Activated CD8-positive, alpha-beta memory T cell treated with anti-CD3 and anti-CD28 coated beads for 36 hours (primary cell): Measurements from ENCODE around the gene MALAT1. TPM values are rescaled to one million over a fixed set of nuclear protein-coding genes. Genes with fewer than 3 reads are reported as not detected.
"Not testable (repeated sequence)": the region's sequence is repeated elsewhere in the genome, so short reads cannot be mapped to it uniquely, and the experiment has no call there.

Experiments
- CTCF ChIA-PET: fragments of 350-600 bp; sonication (Branson Sonifier 250); formaldehyde crosslinking; loops from one replicate; lab custom pipeline; 2021; ENCODE audit warnings: antibody characterized with exemption; lab: Charles Lee
- POLR2A ChIA-PET: fragments of 350-600 bp; sonication (Branson Sonifier 250); formaldehyde crosslinking; loops from one replicate; lab custom pipeline; 2021; ENCODE audit warnings: antibody characterized with exemption; lab: Charles Lee
- total RNA-seq, 2 experiments: library from RNA; stranded (reverse); gene quantifications; one replicate each; pipeline ENCODE4 v1.2.3, GENCODE V29; 2021

The MALAT1 gene
- total RNA-seq, 2 experiments from 2014 or later, result 3,032 to 3,074 TPM

DNA sequence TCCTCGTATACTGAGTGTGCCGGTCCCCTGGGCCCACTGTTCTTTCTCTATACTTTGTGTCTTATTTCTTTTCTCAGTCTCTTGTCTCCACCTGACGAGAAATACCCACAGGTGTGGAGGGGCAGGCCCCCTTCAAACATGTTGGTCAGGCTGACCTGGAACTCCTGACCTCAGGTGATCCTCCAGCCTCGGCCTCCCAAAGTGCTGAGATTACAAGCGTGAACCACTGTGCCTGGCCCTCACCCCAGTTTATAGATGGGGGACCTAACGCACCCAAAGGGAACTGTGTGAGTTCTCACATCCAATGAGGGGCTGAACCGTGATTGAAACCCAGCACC is 24.8 kb downstream of the MALAT1 start:
- CTCF ChIA-PET, POLR2A ChIA-PET: not testable (repeated sequence)

DNA sequence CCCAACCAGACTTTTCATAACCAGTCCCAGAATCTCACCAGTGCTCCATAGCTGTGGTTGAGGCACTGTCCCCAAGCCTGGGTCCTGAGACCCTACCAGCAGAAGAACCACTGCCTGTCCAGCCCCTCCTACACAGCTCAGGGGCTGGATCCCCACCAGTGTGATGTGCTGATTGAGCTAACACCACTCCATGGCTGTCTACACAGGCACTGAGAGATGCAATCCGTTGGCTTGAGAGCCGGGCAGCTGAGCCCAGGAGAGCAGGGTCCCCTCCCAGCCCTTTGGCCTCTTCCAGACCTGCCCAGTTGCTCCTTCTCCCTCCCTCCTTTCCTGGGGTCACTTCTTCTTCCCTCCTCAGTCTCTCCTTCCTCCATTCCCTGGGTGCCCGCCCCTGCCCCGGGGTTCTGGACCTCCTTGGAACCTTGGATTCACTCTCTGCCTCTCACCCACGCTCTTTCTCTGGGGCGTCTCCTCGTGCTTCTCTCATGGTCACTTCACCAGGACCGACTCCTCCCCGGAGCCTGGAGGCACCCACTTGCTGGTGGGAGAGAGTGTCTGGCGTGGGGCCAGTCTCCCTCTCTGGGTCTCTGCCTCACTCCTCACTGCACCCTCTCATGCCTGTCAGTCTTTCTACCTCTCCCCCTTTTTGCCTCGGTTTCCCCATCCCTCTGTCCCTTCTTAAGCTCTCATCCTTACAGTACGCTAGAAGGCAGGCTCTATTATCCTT is 25.3 kb downstream of the MALAT1 start:
- ChIA-PET CTCF (interaction anchor here (0.6 to 4.0 kb wide), 5 partner anchors 14 to 264 kb away, joined by 3 to 29 read pairs (median 3); no protein-coding TSS in a partner anchor), POLR2A (interaction anchor here (0.9 to 2.9 kb wide), 5 partner anchors 14 to 337 kb away, joined by 3 to 10 read pairs (median 3); partner anchors contain the start of gene MALAT1)

DNA sequence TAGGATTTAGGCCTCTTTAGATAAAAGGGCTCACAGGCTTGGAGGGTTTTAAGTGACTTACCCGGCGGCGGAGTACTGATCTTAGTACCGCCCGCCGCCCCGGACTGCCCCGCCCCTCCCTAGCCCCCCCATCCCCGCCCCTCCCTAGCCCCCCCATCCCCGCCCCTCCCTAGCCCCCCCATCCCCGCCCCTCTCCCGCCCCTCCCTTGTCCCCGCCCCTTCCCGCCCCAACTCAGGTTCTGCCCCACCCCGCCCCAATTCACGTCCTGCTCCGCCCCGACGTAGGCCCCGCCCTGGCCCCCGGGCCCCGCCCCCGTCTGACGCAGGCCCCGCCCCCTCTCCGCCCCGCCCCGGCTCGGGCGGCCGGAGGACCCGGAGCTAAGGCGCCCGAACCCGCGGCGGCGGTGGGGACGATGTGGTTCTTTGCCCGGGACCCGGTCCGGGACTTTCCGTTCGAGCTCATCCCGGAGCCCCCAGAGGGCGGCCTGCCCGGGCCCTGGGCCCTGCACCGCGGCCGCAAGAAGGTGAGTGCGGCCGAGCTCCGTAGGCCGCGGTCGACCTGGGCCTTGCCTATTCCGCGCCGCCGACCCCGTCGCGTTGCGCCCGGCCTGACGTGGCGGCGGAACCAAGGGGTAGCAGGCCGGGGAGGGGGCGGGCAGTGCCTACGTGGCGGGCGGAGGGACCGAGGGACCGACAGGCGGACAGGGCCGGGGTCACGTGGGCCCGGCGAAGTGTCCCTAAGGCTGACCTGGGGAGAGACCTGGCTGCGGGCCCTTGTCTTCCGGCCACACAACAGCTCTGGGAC is 26.1 kb downstream of the MALAT1 start, which contains the start of gene SCYL1:
Gene SCYL1, plus strand, starts transcription at position 343 of the 805 bp plus-strand sequence. Its CDS starts 71 bp downstream, at position 414.
- CTCF ChIA-PET, result interaction anchor here (0.6 to 4.0 kb wide), 8 partner anchors 14 to 265 kb away, joined by 3 to 29 read pairs (median 4); no protein-coding TSS in a partner anchor
- POLR2A ChIA-PET, result interaction anchor here (0.7 to 2.9 kb wide), 6 partner anchors 13 to 336 kb away, joined by 3 to 10 read pairs (median 3); partner anchors contain the start of gene MALAT1

DNA sequence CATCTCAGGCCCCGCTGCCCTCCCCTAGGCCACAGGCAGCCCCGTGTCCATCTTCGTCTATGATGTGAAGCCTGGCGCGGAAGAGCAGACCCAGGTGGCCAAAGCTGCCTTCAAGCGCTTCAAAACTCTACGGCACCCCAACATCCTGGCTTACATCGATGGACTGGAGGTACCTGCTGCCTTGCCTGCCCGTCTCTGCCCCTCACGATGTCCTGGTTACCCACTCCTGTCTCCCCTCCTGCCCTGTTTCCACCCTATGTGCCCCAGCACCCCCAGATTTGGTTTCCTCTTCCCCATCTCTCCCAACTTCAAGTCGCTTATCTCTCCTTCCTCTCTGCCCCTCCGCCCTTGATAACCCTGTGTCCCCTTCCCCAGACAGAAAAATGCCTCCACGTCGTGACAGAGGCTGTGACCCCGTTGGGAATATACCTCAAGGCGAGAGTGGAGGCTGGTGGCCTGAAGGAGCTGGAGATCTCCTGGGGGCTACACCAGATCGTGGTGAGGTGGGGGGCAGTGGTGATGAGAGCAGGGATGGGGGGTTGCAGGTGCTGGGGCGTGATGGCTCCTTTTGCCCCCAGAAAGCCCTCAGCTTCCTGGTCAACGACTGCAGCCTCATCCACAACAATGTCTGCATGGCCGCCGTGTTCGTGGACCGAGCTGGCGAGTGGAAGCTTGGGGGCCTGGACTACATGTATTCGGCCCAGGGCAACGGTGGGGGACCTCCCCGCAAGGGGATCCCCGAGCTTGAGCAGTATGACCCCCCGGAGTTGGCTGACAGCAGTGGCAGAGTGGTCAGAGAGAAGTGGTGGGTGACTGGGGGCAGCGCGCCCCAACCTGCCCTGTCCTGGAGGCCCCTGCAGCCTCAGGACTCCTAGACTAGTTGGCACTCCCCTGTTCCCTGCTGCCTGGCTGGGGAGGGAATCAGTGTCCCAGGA is 27.0 kb downstream of the MALAT1 start:
- ChIA-PET POLR2A (interaction anchor here (0.7 to 2.9 kb wide), 5 partner anchors 20 to 335 kb away, joined by 3 to 10 read pairs (median 3); partner anchors contain the start of genes MALAT1 and SIPA1), CTCF (interaction anchor here (0.6 to 4.0 kb wide), 9 partner anchors 15 to 109 kb away, joined by 3 to 29 read pairs (median 3); partner anchors contain the start of gene ZNRD2)

DNA sequence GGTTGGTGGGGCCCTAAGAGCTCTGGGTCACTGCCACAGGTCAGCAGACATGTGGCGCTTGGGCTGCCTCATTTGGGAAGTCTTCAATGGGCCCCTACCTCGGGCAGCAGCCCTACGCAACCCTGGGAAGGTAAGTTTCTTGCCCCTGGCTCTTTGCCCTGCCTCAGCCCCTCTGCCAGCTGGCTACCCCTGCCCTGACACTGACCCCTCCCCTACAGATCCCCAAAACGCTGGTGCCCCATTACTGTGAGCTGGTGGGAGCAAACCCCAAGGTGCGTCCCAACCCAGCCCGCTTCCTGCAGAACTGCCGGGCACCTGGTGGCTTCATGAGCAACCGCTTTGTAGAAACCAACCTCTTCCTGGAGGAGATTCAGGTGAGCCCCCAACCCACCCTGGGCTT is 27.9 kb downstream of the MALAT1 start:
- ChIA-PET CTCF (interaction anchor here (1.2 to 4.0 kb wide), 3 partner anchors 14 to 62 kb away, joined by 3 to 29 read pairs (median 5); partner anchors contain the start of gene ZNRD2), POLR2A (interaction anchor here (2.9 kb wide), 1 partner anchor 19 kb away, joined by 10 read pairs; no protein-coding TSS in a partner anchor)

DNA sequence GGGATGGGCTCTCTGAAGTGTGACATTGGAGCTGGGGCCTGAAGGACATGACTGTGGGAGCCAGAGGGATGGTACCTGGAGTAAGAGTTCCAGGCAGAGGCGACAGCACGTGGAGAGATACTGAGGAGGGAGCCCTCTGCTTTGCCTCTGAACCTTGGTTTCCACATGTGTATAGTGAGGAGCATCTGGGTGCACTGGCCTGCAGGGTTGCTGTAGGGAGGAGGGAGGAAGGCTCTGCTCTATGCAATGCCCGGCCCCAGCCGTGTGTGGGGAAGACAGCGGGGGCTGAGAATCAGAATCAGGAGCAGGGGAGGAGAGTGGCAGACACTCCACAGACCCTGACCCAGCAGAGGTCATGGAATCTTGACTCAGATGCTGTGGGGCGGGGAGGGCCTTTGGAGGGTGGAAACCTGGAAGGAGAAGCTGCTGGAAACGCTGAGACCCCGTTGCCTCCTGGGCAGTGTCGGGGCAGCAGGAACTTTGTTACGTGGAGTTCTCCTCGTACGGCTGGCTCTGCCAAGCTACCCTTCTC is 30.0 kb downstream of the MALAT1 start:
- CTCF ChIA-PET, result interaction anchor here (1.0 to 1.6 kb wide), 2 partner anchors 11 to 23 kb away, joined by 4 to 6 read pairs; no protein-coding TSS in a partner anchor
- POLR2A ChIA-PET, result no interaction called here

DNA sequence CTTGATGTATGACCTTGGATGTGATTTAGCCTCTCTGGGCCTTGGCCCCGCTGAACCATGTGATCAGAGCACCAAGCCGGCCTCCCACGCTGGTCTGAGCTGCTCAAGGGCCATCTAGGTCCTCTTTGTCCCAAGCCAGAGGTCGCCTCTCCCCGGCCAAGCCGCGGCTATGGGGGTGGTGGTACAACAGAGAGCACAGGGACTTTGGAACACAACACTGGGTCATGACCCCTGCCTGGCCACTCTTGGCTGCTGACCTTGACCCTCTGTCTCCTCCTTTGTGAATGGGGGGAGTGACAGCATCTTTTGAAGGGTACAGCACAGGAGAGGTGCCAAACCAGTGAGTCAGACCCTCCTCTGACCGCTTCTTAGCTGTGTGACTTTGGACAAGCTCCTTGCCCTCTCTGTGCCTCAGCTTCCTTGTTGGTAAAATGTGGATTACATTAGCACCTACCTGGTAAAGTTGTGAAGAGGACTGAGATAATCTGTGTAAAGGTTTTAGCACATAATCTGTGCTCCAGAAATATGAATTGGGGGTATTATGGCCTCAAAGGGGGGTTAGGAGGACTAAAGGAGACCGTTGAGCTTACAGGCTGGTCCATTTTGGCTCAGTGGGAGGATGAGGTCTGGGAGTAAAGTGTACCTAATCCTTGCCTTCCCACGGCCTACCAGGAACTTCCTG is 30.8 kb downstream of the MALAT1 start:
- CTCF ChIA-PET, result interaction anchor here (1.1 to 2.7 kb wide), 4 partner anchors 11 to 41 kb away, joined by 3 to 24 read pairs (median 4); partner anchors contain the start of gene ZNRD2
- POLR2A ChIA-PET, result no interaction called here

DNA sequence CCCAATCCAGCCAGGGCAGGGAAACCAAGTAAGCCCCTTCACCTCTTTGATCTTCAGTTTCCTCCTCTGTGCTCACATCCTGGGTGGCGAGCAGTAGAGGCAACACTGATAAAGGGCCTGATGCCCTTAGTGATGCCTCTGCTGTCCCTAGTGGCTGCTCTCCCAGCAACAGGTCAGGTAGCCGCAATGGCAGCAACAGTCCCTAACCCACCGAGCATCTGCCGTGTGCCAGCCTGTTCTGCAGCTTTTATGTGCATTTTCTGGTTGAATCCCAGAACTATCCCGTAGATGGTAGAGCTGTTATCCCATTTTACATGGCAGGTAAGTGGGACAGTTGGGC is 31.3 kb downstream of the MALAT1 start:
- CTCF ChIA-PET, result interaction anchor here (1.1 to 2.7 kb wide), 4 partner anchors 10 to 40 kb away, joined by 3 to 24 read pairs (median 4); partner anchors contain the start of gene ZNRD2
- POLR2A ChIA-PET, result no interaction called here

DNA sequence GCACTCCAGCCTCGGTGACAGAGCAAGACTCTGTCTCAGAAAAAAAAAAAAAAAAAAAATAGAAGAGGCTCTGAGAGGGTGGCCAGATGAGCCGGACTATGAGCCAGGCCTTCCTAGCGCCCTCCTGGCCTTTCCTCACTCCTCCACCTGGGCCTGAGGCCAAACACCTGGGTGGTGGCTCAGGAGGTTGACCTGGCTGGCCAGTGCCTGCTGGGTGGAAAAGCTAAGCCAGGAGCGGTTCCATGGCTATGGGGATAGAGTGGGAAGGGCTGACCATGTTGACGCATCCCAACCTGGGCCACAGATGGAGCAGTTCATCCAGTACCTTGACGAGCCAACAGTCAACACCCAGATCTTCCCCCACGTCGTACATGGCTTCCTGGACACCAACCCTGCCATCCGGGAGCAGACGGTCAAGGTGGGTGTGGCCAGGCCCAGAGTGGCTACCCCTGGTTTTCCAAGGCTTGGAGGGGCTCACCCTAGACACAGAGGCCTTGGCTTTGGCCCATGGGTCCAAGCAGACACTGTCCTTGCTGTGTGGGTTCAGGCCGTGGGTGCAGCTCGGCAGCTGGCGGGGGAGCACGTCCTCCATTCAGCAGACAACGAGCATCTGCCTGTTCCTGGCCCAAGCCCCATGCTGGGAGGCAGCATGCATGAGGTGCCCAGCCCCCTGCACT is 33.7 kb downstream of the MALAT1 start:
- CTCF ChIA-PET, result no interaction called here
- POLR2A ChIA-PET, result no interaction called here

DNA sequence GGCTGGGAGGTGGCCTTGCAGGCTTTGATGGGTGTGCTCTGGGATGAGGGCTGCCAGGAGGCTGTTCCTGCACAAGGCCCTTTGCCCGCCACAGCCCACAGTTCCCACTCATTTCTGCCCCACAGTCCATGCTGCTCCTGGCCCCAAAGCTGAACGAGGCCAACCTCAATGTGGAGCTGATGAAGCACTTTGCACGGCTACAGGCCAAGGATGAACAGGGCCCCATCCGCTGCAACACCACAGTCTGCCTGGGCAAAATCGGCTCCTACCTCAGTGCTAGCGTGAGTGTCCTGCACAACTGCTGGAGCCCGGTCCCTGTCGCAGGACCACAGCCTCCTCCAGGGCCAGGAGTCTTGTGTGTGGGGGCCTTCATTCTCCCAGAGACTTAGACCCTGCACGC is 36.3 kb downstream of the MALAT1 start:
- CTCF ChIA-PET, result no interaction called here
- POLR2A ChIA-PET, result no interaction called here

DNA sequence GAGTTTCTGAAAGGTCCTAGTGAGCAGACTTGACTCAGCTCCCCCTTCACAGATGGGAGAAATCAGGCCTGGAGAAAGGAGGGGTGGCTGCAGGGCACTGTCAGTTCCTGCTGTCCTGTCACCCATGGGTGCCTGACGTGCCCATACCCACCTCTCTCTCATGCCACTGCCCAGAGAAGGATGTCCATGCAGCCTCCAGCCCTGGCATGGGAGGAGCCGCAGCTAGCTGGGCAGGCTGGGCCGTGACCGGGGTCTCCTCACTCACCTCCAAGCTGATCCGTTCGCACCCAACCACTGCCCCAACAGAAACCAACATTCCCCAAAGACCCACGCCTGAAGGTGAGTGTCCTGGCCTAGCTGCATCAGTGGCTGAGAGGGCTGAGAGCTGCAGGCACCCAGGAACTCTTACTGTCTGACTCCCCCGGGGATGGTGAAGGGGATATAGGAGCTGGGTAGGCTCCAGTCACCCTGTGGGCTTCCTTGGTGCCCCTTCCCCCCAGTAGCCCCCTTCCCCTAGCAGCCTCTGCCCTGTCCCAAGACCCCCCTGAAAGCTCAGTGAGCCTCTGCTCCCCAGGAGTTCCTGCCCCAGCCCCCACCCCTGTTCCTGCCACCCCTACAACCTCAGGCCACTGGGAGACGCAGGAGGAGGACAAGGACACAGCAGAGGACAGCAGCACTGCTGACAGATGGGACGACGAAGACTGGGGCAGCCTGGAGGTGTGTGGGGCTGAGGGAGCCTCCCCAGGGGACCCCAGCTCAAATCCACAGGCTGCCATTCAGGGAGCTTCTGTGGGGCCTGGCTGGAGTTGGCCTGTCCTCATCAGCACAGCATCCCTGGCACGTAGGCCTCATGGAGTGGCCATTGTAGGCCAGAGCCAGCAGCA is 37.8 kb downstream of the MALAT1 start:
- CTCF ChIA-PET, result interaction anchor here (2.0 kb wide), 1 partner anchor 15 kb away, joined by 6 read pairs; no protein-coding TSS in a partner anchor
- POLR2A ChIA-PET, result interaction anchor here (0.5 to 0.9 kb wide), 3 partner anchors 9 to 261 kb away, joined by 3 to 4 read pairs (median 3); no protein-coding TSS in a partner anchor

DNA sequence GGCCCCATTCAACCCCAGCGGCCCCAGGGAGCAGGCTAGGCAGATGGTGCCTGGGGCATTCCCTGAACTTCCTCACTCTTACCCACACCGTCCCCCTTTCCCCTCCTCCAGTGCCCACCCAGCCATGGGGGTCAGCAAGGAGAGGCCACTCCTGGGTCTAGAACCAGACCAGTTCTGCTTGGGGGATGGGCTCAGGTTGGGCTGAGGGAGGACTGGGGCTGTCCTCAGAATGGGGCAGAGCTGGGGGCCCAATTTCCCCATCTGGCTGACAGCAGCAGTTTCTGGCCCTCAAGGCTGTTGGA is 38.4 kb downstream of the MALAT1 start:
- POLR2A ChIA-PET, result interaction anchor here (0.9 kb wide), 1 partner anchor 8 kb away, joined by 3 read pairs; no protein-coding TSS in a partner anchor

DNA sequence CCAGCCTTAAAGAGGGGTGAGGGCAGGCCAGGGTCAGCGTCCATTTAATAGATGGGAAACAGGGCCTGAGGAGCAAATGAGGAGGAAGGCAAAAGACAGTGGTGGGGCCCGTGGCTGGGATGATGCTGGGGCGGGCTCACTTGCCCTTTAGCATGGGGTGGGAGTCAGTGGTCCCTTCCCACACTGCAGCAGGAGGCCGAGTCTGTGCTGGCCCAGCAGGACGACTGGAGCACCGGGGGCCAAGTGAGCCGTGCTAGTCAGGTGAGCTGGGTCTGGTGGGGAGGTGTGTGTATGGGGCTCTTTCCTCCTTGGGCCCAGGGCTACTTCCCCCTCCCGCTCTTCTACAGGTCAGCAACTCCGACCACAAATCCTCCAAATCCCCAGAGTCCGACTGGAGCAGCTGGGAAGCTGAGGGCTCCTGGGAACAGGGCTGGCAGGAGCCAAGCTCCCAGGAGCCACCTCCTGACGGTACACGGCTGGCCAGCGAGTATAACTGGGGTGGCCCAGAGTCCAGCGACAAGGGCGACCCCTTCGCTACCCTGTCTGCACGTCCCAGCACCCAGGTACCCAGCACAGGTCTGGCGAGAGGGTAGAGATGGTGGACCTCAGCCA is 38.9 kb downstream of the MALAT1 start:
- ChIA-PET POLR2A (interaction anchor here (0.9 kb wide), 1 partner anchor 13 kb away, joined by 3 read pairs; the partner anchor contains the start of gene SCYL1), CTCF (interaction anchor here (1.1 to 2.0 kb wide), 3 partner anchors 10 to 28 kb away, joined by 3 to 6 read pairs (median 3); no protein-coding TSS in a partner anchor)

More for the DNA sequence above, 38.4 kb downstream of the MALAT1 start:
- CTCF ChIA-PET, result interaction anchor here (1.1 to 2.0 kb wide), 2 partner anchors 10 to 15 kb away, joined by 3 to 6 read pairs; no protein-coding TSS in a partner anchor

DNA sequence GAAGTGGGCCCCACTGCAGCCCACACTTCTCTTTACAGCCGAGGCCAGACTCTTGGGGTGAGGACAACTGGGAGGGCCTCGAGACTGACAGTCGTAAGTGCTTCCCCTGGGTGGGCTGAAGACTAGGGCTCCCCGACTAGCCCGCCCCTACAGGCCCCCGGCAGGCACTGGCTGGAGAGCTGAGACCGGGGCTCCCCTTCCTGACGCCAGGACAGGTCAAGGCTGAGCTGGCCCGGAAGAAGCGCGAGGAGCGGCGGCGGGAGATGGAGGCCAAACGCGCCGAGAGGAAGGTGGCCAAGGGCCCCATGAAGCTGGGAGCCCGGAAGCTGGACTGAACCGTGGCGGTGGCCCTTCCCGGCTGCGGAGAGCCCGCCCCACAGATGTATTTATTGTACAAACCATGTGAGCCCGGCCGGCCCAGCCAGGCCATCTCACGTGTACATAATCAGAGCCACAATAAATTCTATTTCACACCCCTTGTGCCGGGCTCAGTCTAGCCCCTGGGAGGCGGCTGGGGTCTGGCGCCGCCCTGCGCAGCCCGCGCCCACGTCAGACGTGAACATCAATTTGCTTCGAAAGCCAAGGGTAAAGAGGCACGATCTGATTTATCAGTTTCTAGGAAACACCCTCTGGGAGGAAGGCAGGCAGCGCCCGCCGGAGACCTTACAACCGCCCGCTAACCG is 39.5 kb downstream of the MALAT1 start:
- ChIA-PET CTCF (interaction anchor here (1.1 to 2.0 kb wide), 3 partner anchors 9 to 28 kb away, joined by 3 to 6 read pairs (median 3); no protein-coding TSS in a partner anchor), POLR2A (interaction anchor here (0.9 kb wide), 1 partner anchor 14 kb away, joined by 3 read pairs; the partner anchor contains the start of gene SCYL1)
